ENCODE results near the gene FOXO6.

FOXO6 gene

GRCh38 chr1:41351262-41352151, 9.7 kb upstream of the FOXO6 start:
- DNase-seq (ENCODE audit: low spot score): no peak

DNA sequence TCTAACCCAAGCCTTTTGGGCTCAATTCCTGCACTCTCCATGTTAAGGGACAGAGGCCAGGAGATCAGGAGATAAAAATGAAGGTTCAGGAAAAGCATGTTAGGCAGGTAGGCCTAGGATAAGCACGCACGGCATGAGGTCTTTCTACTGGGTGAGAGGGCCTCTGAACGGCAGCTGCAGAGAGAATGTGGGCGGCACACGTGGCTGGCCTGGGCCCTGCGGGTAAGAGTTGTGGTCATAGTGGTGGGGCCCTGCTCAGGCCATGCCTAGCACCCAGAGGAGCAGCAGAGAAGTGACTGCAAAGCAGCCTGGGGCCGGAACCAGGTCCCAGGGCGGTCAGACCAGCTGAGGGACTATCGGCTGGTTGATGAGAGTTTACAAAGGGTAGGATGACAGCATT, 7.5 kb upstream of the FOXO6 start:
- DNase-seq (ENCODE audit: low spot score): peak; percentile 88

DNA sequence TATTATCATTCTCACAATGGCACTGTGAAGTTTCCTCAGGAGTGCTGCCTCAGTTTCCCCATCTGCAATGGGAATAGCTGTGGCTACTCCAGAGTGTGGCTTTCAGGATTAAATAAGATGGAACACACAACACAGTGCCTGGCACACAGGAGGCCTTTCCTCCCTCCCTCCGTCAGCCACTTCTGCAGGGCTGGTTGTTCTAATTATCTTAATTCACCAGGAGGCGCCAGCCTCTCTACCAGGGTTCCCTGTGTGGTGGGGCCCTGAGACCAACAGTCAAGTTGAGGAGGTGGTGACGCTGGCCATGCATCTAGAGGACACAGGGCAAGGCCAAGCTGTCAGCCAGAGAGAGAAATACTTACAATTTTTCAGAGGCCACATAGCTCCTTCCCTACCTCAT, 6.3 kb upstream of the FOXO6 start:
- DNase-seq (ENCODE audit: low spot score): no peak

GRCh38 chr1:41355356-41355755, 5.9 kb upstream of the FOXO6 start:
- no peak for DNase-seq (ENCODE audit: low spot score)

- DNase-seq (ENCODE audit: low spot score): no peak
Observed at GRCh38 chr1:41355761-41356160, 5.5 kb upstream of the FOXO6 start.

GRCh38 chr1:41356752-41357151, 4.5 kb upstream of the FOXO6 start:
- DNase-seq (ENCODE audit: low spot score): no peak

GRCh38 chr1:41357451-41358101, 3.7 kb upstream of the FOXO6 start:
- DNase-seq (ENCODE audit: low spot score): no peak

DNA sequence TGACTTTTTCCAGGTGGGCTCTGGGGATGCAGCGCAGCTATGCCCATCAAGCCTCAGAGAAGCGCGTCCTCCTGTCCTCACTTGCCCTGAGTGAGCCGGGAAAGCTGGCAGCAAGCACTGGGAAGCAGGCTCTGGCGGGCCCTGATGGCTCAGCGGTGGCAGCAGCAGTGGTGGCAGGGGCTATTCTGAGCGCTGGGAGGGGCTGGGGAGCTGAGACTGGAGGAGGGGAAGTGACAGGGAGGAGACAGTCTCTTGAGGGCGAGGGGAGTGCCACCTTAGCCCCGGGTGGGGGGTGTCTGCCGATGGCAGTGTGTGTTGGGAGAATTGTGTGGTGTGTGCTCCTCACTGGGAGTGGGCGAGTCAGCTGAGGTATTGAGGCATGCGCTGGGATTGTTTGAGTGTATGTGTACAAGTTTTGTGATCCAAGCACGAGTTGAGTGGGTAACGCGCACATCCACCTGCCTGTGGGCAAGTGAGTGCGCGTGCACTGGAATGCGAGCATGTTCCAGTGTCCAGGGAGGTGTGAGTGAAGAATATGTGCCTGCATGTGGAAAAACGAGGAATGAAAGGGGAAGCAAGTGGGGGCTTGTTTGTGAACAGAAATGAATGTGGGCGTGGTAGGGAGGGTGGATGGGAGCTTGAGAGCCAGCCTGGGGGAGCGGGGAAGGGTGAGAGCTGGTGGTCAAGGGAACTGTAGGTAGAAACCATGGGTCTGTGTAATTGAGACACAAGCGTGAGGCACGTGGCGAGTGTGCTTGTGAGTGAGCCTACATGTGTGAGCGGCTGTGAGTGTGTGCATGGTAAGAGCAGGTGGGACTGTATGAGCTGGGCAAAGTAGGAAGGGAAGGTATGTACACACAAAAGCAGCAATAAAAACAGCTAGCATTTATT, 2.9 kb upstream of the FOXO6 start:
- no peak for DNase-seq (ENCODE audit: low spot score)

- DNase-seq (ENCODE audit: low spot score): no peak
Observed at GRCh38 chr1:41359211-41360073, 1.8 kb upstream of the FOXO6 start.

DNA sequence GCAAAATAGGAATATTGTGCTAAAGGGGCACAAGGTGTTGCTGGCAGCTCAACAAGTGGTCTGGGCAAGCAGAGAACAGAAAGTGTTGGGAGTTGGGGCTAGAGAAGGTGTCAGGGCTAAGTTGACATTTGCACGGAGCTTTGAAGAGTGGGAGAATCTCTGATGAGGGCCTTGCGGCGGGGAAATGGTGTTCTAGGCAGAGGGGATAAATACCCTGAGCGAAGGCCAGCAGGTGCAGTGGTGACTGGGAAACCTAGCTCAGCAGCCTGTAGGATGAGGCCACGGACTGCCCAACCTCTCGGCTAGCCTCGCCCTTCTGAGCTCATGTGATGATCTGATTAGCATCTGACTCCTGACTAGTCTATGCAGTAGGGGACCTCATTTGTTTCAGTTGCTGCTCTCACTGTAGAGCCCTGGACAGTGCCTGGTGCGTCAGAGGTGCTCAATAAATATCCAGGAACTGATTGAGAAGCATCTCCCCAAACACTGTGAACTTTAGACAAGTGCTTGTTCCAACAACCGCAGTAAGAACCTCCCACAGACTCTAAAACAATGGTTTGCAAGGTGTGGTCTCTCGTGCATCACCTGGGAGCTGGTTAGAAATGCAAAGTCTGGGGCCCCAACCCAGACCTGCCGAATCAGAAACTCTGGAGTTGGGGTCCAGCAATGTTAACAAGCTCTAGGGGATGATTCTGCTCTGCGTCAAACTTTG, 1.0 kb upstream of the FOXO6 start:
- peak; percentile 88 for DNase-seq (ENCODE audit: low spot score)

GRCh38 chr1:41361495-41362356, 492 bp downstream of the FOXO6 start:
- DNase-seq (ENCODE audit: low spot score): peak; percentile 49

DNA sequence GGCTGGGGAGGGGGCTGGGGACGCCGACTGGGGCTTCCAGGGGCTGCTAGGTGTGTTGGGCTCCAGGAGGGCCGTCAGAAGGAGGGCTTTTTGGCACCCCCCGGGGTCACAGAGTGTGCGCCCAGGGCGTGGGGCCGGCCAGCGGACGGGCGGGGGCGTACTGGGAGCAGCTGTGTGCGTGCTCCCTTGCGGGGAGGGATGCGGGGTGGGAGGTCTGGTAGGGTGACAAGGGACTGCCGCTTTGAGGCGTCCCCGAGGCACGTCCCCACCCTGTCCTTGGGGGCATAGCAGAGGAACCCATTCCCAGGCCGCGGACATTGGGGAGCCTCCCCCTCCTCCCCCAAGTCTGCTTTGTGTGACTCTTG, 1.1 kb downstream of the FOXO6 start:
- no peak for DNase-seq (ENCODE audit: low spot score)

DNA sequence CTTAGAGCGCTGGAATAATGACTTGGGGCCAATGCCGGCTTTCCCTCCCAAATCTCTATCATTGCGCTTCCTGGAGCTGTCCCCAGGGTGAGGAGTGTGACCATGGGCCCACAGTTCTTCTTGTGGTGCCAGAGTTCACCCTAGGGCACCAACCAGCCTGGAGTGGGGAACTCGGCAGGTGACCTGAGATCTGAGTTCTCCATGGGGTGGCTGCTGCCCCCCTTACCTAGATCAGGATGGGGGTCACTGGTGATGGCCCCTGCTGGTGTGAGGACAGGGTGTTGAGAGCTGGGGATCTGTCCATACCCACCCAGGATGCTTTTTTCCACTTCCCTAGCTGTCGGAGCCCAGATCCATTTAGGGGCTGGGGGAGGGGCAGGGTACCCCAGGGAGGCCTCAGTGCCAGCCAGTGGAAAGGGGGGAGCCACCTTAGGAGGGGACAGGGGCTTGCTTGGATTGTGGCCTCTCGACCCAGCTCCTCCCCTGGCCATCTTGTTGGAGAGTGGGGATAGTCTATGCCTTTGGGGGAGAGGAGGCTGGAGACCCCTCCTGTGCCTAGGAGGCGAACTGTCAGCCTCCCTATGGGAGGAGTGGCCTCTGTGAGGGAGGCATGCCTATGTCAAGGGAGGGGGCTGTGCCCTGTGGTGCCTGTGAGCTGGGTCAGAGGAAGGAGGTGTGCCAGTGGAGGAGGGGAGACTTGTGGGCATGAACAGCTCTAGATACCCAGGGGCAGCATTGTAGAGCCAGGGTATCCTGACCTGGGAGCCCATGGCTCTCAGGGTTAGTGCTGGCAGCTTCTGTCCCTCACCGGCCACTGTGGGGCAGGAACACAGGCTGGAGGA, 1.7 kb downstream of the FOXO6 start:
- DNase-seq (ENCODE audit: low spot score): no peak

GRCh38 chr1:41363591-41364320, 2.5 kb downstream of the FOXO6 start:
- DNase-seq (ENCODE audit: low spot score): no peak

- no peak for DNase-seq (ENCODE audit: low spot score)
Observed at GRCh38 chr1:41364442-41365319, 3.4 kb downstream of the FOXO6 start.

DNA sequence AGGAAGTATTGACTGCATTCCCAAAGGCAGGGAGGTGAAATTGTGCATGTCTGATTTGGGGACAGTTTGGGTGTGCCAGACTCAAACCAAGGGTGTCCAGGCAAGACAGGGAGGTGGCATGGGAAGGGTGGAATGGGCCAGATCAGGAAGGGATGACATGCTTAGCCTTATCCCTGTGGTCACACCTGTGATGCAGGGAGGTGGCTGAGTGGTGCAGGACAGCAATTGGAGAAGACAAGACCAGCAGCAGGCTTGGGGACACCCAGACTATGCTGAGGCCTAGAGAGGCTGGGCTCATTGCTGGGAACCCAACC, 4.0 kb downstream of the FOXO6 start:
- DNase-seq (ENCODE audit: low spot score): no peak

DNA sequence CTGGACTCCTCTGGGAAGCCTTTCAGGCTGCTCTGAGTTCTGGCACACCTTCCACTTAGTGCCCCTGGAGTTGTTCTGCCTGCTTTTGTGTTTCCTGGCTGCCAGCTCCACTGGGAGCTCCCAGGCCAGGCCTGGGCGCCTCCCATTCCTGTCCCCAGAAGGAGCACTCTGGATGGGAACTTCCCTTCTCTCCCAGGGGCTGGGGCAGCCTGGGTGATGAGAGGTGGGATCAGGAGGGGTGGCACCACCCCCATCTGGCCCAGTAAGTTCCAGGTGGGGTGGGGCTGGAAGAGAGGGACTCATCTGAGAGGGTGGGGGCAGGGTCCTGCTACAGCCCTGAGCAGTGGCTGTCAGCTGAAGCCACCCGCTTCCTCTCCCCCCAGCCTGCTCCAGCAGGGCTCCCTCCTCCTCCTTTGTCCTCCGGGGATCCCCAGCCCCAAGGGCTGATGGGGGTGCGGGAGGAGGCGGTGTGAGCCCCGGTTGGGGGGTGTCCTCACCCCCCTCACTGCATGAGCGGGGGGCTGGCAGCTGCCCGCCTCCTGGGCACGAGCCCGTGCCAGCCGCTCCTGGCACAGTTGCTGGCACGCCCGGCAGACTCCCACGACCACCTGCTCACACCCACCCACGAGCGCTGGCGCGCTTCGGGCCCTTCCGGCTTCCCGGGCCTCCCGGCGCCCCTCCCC, 4.7 kb downstream of the FOXO6 start:
- no peak for DNase-seq (ENCODE audit: low spot score)

Measured in SW480 (cell line).